Measurements from ENCODE around the gene FCN1. TPM values are rescaled to one million over a fixed set of nuclear protein-coding genes. Genes with fewer than 3 reads are reported as not detected.

Gene FCN1
- total and polyA plus RNA-seq, 10 of the 15 experiments (the other 5 are each of a cell fraction or from before 2014, with no cell fraction given), result 0.08 TPM; not detected in 9

DNA sequence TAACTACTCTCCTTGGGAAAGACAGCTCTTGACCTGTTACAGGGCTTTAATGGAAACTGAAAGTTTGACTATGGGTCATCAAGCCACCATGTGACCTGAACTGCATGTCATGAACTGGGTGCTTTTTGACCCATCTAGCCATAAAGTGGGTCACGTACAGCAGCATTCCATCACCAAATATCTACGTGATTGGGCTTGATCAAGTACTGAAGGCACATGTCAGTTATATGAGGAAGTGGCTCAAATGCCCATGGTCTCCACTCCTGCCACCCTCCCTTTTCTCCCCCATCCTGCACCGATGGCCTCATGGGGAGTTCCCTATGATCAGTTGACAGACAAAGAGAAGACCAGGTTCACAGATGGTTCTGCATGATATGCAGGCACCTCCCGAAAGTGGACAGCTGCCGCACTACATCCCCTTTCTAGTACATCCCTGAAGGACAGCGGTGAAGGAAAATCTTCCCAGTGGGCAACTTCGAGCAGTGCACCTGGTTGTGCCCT lies 7.3 kb upstream of the FCN1 start:
- ChIA-PET CTCF (no interaction called here), POLR2A (no interaction called here), SMC1A (ENCODE audit: uncharacterized antibody, unreplicated experiment) (interaction anchor here (0.6 to 1.4 kb wide), 2 partner anchors 12 to 14 kb away, joined by 3 read pairs; no protein-coding TSS in a partner anchor), RAD21 (ENCODE audit: unreplicated experiment) (interaction anchor here (1.2 kb wide), 1 partner anchor 10 kb away, joined by 3 read pairs; no protein-coding TSS in a partner anchor)
- intact Hi-C loops (cut with micrococcal nuclease; ENCODE audit: unreplicated experiment) (no loop called here), in situ Hi-C loops (cut with MboI) (no loop called here)
- H3K4me1 ChIP-seq (ENCODE audit: control insufficient read depth, insufficient read depth, low read length), result peaks cover 31% of the 10 kb centered on the region
- BruUV-seq (replicated peaks), result no TSS peak
- H3K27me3 ChIP-seq (replicated peaks in 1 of 2; ENCODE audit: control insufficient read depth in 2 of 2, insufficient read depth in 2 of 2, low read length in 1 of 2), result no peaks in the 10 kb centered on the region
- no peak for DNase-seq (ENCODE audit: low read depth, low spot score)
- no peaks in the 10 kb centered on the region; the same call in 2 of the 3 replicates for H3K9me3 ChIP-seq (replicated peaks; ENCODE audit: control insufficient read depth, insufficient read depth, low read length)
- H3K9ac ChIP-seq (ENCODE audit: control insufficient read depth, insufficient read depth, low read length), result no peak overlapping the region
- H4K20me1 ChIP-seq (ENCODE audit: control insufficient read depth, insufficient read depth), result no peaks in the 10 kb centered on the region
- peak overlapping the region; percentile 63 for H2AFZ ChIP-seq (ENCODE audit: control insufficient read depth, low read depth, low read length)
- FAIRE-seq, result peak; percentile 64
- WGBS (ENCODE audit: insufficient coverage, insufficient replicate concordance, low lambda C conversion rate, missing lambda C conversion rate), result 28% methylated on average over 7 of the region's 7 CpGs
- peak overlapping the region; percentile 64 for H3K4me2 ChIP-seq (ENCODE audit: control insufficient read depth, insufficient read depth)
- H3K4me3 ChIP-seq, result no peak overlapping the region
- peak overlapping the region; percentile 48 for H3K27ac ChIP-seq (ENCODE audit: control insufficient read depth, insufficient read depth)
- no peaks in the 10 kb centered on the region for H3K36me3 ChIP-seq (ENCODE audit: control insufficient read depth in 2 of 2, insufficient read depth in 2 of 2, low read length in 1 of 2)
- no peaks in the 10 kb centered on the region for H3K79me2 ChIP-seq (ENCODE audit: control insufficient read depth, insufficient read depth, low read length)
- no peak for ATAC-seq
- TF ChIP-seq KLF5 (IDR thresholded peaks at IDR 0.05; ENCODE audit: partially characterized antibody), result no peak
- TF ChIP-seq ZBED1 (IDR thresholded peaks at IDR 0.05; ENCODE audit: borderline replicate concordance), result no peak
- TF ChIP-seq, protein P1, sequence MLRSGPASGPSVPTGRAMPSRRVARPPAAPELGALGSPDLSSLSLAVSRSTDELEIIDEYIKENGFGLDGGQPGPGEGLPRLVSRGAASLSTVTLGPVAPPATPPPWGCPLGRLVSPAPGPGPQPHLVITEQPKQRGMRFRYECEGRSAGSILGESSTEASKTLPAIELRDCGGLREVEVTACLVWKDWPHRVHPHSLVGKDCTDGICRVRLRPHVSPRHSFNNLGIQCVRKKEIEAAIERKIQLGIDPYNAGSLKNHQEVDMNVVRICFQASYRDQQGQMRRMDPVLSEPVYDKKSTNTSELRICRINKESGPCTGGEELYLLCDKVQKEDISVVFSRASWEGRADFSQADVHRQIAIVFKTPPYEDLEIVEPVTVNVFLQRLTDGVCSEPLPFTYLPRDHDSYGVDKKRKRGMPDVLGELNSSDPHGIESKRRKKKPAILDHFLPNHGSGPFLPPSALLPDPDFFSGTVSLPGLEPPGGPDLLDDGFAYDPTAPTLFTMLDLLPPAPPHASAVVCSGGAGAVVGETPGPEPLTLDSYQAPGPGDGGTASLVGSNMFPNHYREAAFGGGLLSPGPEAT (IDR thresholded peaks at IDR 0.05; ENCODE audit: low read depth), result no peak
- no peak for TF ChIP-seq CHD1 (IDR thresholded peaks at IDR 0.05; ENCODE audit: low read depth, low read length)
- peak; percentile 33; the same call in 1 of the 2 replicates for TF ChIP-seq IKZF1 (conservative IDR thresholded peaks at IDR 0.05)
- no peak for TF ChIP-seq MYC (IDR thresholded peaks at IDR 0.05; ENCODE audit: insufficient read depth, insufficient read length, insufficient replicate concordance, low read length, severe bottlenecking)
- TF ChIP-seq CHD2 (IDR thresholded peaks at IDR 0.05; ENCODE audit: borderline replicate concordance, low read depth, low read length), result no peak
- no peak for TF ChIP-seq STAT3 (IDR thresholded peaks at IDR 0.05; ENCODE audit: low read depth, low read length)
- TF ChIP-seq KAT2A (conservative IDR thresholded peaks at IDR 0.05; ENCODE audit: control insufficient read depth, low read depth, low read length), result no peak
- TF ChIP-seq, protein P2, sequence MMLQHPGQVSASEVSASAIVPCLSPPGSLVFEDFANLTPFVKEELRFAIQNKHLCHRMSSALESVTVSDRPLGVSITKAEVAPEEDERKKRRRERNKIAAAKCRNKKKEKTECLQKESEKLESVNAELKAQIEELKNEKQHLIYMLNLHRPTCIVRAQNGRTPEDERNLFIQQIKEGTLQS (IDR thresholded peaks at IDR 0.05; ENCODE audit: borderline replicate concordance, extremely low read depth, low read depth, low read length), result no peak
- TF ChIP-seq, protein P3, sequence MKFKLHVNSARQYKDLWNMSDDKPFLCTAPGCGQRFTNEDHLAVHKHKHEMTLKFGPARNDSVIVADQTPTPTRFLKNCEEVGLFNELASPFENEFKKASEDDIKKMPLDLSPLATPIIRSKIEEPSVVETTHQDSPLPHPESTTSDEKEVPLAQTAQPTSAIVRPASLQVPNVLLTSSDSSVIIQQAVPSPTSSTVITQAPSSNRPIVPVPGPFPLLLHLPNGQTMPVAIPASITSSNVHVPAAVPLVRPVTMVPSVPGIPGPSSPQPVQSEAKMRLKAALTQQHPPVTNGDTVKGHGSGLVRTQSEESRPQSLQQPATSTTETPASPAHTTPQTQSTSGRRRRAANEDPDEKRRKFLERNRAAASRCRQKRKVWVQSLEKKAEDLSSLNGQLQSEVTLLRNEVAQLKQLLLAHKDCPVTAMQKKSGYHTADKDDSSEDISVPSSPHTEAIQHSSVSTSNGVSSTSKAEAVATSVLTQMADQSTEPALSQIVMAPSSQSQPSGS (IDR thresholded peaks at IDR 0.05; ENCODE audit: low read length), result no peak
- TF ChIP-seq, protein P4, sequence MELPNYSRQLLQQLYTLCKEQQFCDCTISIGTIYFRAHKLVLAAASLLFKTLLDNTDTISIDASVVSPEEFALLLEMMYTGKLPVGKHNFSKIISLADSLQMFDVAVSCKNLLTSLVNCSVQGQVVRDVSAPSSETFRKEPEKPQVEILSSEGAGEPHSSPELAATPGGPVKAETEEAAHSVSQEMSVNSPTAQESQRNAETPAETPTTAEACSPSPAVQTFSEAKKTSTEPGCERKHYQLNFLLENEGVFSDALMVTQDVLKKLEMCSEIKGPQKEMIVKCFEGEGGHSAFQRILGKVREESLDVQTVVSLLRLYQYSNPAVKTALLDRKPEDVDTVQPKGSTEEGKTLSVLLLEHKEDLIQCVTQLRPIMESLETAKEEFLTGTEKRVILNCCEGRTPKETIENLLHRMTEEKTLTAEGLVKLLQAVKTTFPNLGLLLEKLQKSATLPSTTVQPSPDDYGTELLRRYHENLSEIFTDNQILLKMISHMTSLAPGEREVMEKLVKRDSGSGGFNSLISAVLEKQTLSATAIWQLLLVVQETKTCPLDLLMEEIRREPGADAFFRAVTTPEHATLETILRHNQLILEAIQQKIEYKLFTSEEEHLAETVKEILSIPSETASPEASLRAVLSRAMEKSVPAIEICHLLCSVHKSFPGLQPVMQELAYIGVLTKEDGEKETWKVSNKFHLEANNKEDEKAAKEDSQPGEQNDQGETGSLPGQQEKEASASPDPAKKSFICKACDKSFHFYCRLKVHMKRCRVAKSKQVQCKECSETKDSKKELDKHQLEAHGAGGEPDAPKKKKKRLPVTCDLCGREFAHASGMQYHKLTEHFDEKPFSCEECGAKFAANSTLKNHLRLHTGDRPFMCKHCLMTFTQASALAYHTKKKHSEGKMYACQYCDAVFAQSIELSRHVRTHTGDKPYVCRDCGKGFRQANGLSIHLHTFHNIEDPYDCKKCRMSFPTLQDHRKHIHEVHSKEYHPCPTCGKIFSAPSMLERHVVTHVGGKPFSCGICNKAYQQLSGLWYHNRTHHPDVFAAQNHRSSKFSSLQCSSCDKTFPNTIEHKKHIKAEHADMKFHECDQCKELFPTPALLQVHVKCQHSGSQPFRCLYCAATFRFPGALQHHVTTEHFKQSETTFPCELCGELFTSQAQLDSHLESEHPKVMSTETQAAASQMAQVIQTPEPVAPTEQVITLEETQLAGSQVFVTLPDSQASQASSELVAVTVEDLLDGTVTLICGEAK (IDR thresholded peaks at IDR 0.05; ENCODE audit: borderline replicate concordance), result no peak

All from GM12878 (cell line).